Thymus (tissue), 2 donors: Measurements from ENCODE around the gene SYTL3. TPM values are rescaled to one million over a fixed set of nuclear protein-coding genes. Genes with fewer than 3 reads are reported as not detected.

Source experiments
- polyA plus RNA-seq: library from polyadenylated mRNA; stranded (reverse); fragments of 200-250 nt; gene quantifications from one replicate; pipeline ENCODE4 v1.2.3, GENCODE V29; 2013
- total RNA-seq: library from RNA; stranded (reverse); fragments of 120-200 nt; gene quantifications from one replicate; pipeline ENCODE4 v1.2.4, GENCODE V29; 2013
- donor health status: healthy.

SYTL3 gene
- total and polyA plus RNA-seq, 2 donors = 22.6 to 109 TPM

Other genes with a start within 250 kb of the SYTL3 start
- gene TMEM181, start 90.0 kb upstream of the SYTL3 start, total RNA-seq = 8.6 TPM
- gene TMEM181, start 90.0 kb upstream of the SYTL3 start, polyA plus RNA-seq = 21.0 TPM
- gene DYNLT1, start 5.3 kb upstream of the SYTL3 start, total RNA-seq = 46.1 TPM
- 248 TPM for gene DYNLT1, start 5.3 kb upstream of the SYTL3 start, polyA plus RNA-seq
- 132 TPM for gene EZR, start 169.3 kb downstream of the SYTL3 start, total RNA-seq
- gene EZR, start 169.3 kb downstream of the SYTL3 start, polyA plus RNA-seq = 165 TPM